Measurements from ENCODE around the gene TMEM202. TPM values are rescaled to one million over a fixed set of nuclear protein-coding genes. Genes with fewer than 3 reads are reported as not detected.

The TMEM202 gene
- polyA plus RNA-seq, 4 donors: not detected

Other genes starting within 250 kb of the TMEM202 start
- 10 to 100 TPM in 1 of 4 donors, 1 to 10 TPM in 3; 6.1 to 15.3 (median 8.7) TPM for gene GRAMD2A, start 200.5 kb upstream of the TMEM202 start, polyA plus RNA-seq (ENCODE audit: insufficient read length in 4 of 4)
- 100 to 1,000 TPM; 638 to 709 (median 646) TPM for gene PKM, start 167.1 kb upstream of the TMEM202 start, polyA plus RNA-seq (ENCODE audit: insufficient read length in 4 of 4)
- gene PARP6, start 125.8 kb upstream of the TMEM202 start, polyA plus RNA-seq (ENCODE audit: insufficient read length in 4 of 4): 100 to 1,000 TPM in 2 of 4 donors, 10 to 100 TPM in 2; 60.4 to 150 (median 111) TPM
- 1 to 10 TPM; 3.1 to 6.6 (median 4.2) TPM for gene CELF6, start 78.1 kb upstream of the TMEM202 start, polyA plus RNA-seq (ENCODE audit: insufficient read length in 4 of 4)
- gene HEXA, start 22.3 kb upstream of the TMEM202 start, polyA plus RNA-seq (ENCODE audit: insufficient read length in 4 of 4): 100 to 1,000 TPM in 3 of 4 donors, 10 to 100 TPM in 1; 91.1 to 129 (median 121) TPM
- gene ARIH1, start 76.0 kb downstream of the TMEM202 start, polyA plus RNA-seq (ENCODE audit: insufficient read length in 4 of 4): 100 to 1,000 TPM; 174 to 205 (median 185) TPM